GM19099 (cell line): ENCODE measurements around the gene NUP98.

Experiments used
- POLR2A ChIP-seq: IDR thresholded peaks from 3 replicates; pipeline ENCODE4 v1.6.1; 2011; ENCODE audit warnings: low read depth; ENCODE audit not compliant: insufficient read length; ENCODE audit errors: extremely low read depth

NUP98 gene

GRCh38 chr11:3786781-3787428 is 10.4 kb downstream of the NUP98 start:
- TF ChIP-seq POLR2A: no peak

GRCh38 chr11:3783611-3784010 is 13.7 kb downstream of the NUP98 start:
- TF ChIP-seq POLR2A: no peak

GRCh38 chr11:3782963-3783362 is 14.4 kb downstream of the NUP98 start:
- TF ChIP-seq POLR2A: no peak

DNA sequence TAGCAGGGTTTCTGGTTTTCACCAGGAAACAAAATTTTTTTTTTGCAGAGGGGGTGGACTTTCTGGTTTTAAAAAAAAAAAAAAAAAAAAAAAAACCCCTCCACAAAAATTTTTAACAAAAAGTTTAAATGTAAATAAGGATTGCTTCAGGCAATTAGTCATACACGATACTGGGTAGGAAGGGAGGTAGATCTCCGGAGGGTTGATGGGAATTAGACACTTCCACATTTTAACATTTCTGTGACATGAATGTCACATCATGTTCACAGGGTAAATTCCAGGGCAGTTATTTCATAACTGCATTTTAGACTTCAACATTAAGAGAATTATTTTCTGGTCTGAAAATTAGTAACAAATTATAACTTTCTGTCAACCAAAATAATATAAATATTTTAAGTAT is 15.9 kb downstream of the NUP98 start:
- TF ChIP-seq POLR2A: no peak

DNA sequence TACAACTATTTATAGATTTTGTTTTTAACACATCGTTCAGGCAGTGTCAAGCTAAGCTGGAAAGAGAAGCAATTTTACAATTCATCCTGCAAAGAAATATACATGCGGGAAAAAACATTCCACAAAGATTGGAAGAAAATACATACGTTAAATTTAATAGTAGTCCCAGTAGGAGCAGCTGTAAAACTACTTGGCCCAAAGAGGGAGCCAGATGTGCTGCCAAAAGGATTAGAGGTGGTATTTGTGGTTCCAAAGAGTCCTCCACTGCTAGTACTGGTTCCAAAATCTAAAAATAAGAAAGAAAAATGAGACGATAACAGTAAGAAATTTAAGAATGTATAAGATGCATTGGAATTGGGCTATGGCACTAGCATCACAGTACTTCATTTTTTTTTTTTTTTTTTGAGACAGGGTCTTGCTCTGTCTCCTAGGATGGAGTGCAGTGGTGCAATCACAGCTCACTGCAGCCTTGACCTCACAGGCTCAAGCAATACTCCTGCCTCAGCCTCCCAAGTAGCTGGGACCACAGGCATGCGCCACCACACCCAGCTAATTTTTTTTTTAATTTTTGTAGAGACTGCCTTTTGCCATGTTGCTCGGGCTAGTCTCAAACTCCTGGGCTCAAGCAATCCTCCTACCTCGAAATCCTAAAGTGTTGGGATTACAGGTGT is 21.5 kb downstream of the NUP98 start:
- TF ChIP-seq POLR2A: no peak

DNA sequence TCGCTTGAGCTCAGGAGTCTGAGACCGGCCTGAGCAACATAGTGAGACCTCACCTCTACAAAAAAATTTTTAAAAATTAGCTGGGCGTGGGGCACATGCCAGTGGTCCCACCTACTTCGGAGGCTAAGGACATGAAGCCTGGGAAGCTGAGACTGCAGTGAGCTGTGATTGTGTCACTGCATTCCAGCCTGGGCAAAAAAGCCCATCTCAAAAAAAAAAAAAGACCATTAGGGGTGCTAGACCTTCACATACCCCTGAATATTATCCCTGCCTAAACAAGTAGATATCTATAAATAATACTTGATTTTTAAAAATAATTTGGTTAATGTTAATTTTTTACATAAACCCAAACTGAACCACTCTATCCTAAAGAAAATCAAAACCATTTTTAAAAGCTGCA is 24.2 kb downstream of the NUP98 start:
- TF ChIP-seq POLR2A: no peak

GRCh38 chr11:3767536-3767935 is 29.8 kb downstream of the NUP98 start:
- no peak for TF ChIP-seq POLR2A

- no peak for TF ChIP-seq POLR2A
Observed at GRCh38 chr11:3764266-3764665, 33.1 kb downstream of the NUP98 start.

- TF ChIP-seq POLR2A: no peak
Observed at GRCh38 chr11:3755151-3755550, 42.2 kb downstream of the NUP98 start.

GRCh38 chr11:3753110-3753509 is 44.2 kb downstream of the NUP98 start:
- TF ChIP-seq POLR2A: no peak

GRCh38 chr11:3747704-3748103 is 49.6 kb downstream of the NUP98 start:
- TF ChIP-seq POLR2A: no peak

DNA sequence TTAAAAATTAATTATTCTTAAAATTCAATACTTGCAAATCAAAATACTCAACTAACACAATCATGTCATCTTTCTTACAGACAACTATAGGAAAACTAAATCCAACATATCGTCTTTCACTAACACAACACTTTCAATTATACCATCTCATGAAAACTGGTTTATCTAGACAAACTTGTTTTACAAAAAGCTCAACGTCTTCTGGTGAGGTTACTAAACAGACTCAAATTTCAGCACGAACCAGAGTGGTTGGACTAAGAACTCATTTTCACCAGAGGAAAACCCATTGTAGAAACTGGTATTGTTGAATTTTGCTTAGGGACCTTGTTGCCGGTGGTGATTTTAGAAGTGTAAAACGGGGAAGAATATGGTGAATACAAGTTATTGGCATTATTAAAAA is 52.2 kb downstream of the NUP98 start:
- TF ChIP-seq POLR2A: no peak

DNA sequence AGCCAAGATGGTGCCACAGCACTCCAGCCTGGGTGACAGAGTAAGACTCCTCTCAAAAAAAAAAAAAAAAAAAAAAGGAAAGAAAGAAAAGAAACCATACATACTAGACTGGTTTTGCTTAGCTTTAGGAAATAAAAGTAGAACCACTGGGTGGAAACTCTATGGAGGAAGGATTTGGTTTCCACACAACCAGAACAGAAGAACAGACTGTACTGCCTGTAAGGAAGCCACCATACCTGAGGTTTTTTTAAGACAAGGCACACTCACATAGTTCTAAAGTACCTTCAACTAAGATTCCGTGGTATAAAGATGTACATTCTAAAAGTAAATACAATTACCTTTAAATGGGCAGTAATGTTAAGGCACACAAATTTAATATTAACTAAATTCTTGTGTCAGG is 58.6 kb downstream of the NUP98 start:
- TF ChIP-seq POLR2A: no peak

- no peak for TF ChIP-seq POLR2A
Observed at GRCh38 chr11:3738241-3738640, 59.1 kb downstream of the NUP98 start.

- no peak for TF ChIP-seq POLR2A
Observed at GRCh38 chr11:3737386-3737933, 59.9 kb downstream of the NUP98 start.

DNA sequence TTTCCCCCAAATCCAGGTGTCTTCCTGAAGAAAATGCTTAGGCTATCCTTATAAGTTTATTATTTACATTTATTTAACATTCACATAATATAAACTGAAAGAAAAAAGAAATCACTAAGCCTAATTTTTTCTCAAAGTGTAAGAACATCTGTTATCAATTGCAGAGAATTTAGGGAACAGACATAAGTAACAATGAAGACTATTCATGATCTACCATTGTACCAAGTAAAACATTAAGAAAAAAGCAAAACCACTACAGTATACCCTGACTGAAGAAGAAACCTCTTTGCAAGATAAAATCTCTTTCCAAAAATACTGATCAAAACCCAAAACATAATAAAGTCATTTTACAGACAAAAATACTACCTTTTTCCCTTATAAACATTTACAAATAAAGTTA is 60.5 kb downstream of the NUP98 start:
- no peak for TF ChIP-seq POLR2A
